HEK293T (cell line): ENCODE results near the gene AQP5.

ENCODE experiments used
- ARNT ChIP-seq: fragments of 450-650 bp; IDR thresholded peaks from 2 replicates; pipeline ENCODE4 v1.6.1; 2017; ENCODE audit warnings: mild to moderate bottlenecking
- BHLHE40 ChIP-seq: fragments of 450-650 bp; IDR thresholded peaks from 2 replicates; pipeline ENCODE4 v1.6.1; 2016; ENCODE audit warnings: mild to moderate bottlenecking, moderate library complexity, borderline replicate concordance
- NFRKB ChIP-seq: fragments of 450-650 bp; IDR thresholded peaks from 2 replicates; pipeline ENCODE4 v1.6.1; 2016; ENCODE audit warnings: mild to moderate bottlenecking, moderate library complexity
- SUZ12 ChIP-seq: fragments of 450-650 bp; IDR thresholded peaks from 2 replicates; pipeline ENCODE4 v1.6.1; 2016; ENCODE audit warnings: mild to moderate bottlenecking

GRCh38 chr12:49962861-49963765, 1.4 kb downstream of the AQP5 start:
- TF ChIP-seq NFRKB (no peak), ARNT (no peak), BHLHE40 (no peak), SUZ12 (no peak)
